Measurements from ENCODE around the gene POLR1B.

GRCh38 chr2:112518807-112519206, 23.5 kb upstream of the POLR1B start:
- TF ChIP-seq YY1 (IDR thresholded peaks at IDR 0.05; ENCODE audit: low read depth, low read length) = no peak
- TF ChIP-seq EZH2 (IDR thresholded peaks at IDR 0.05; ENCODE audit: borderline replicate concordance, control insufficient read depth, low read depth, low read length) = no peak
- no peak for TF ChIP-seq CTCF (IDR thresholded peaks at IDR 0.05 in 2 of 3, conservative IDR thresholded peaks at IDR 0.05 in 1 of 3; ENCODE audit: control insufficient read depth in 2 of 3, extremely low read depth in 1 of 3, insufficient read depth in 1 of 3, low read depth in 3 of 3, low read length in 3 of 3)
- TF ChIP-seq ESRRA (IDR thresholded peaks at IDR 0.05; ENCODE audit: low read length) = no peak
- no peak for TF ChIP-seq IKZF1 (conservative IDR thresholded peaks at IDR 0.05)
- no peak for TF ChIP-seq BACH1 (IDR thresholded peaks at IDR 0.05; ENCODE audit: borderline replicate concordance)
- no peak for TF ChIP-seq ZNF384 (IDR thresholded peaks at IDR 0.05; ENCODE audit: borderline replicate concordance, low read depth, low read length)
- no peak for TF ChIP-seq RFX5 (IDR thresholded peaks at IDR 0.05; ENCODE audit: low read depth, low read length)
- no peak for TF ChIP-seq ATF2 (IDR thresholded peaks at IDR 0.05; ENCODE audit: low read length)
- TF ChIP-seq EP300 (IDR thresholded peaks at IDR 0.05; ENCODE audit: borderline replicate concordance in 1 of 2, control insufficient read depth in 1 of 2, low read depth in 2 of 2, low read length in 2 of 2) = no peak
- no peak for TF ChIP-seq TAF1 (IDR thresholded peaks at IDR 0.05; ENCODE audit: borderline replicate concordance, low read depth, low read length)

Measured in GM12878 (cell line).